K562 (cell line): ENCODE data around the gene PLIN5. TPM values are rescaled to one million over a fixed set of nuclear protein-coding genes. Genes with fewer than 3 reads are reported as not detected.

Experiments
- CBX1 ChIP-seq: sonication (generic); IDR thresholded peaks from 2 replicates; pipeline ENCODE4 v1.6.1; 2016; ENCODE audit warnings: antibody characterized with exemption, low read depth, mild to moderate bottlenecking
- CEBPG ChIP-seq, 3 experiments: fragments of 200-800 bp in 1 of 3; sonication (Bioruptor generic) in 1 of 3; sonication (generic) in 1 of 3; formaldehyde crosslinking in 1 of 3; IDR thresholded peaks in 2 of 3; conservative IDR thresholded peaks in 1 of 3; 2 replicates each; pipeline versions ENCODE4 v1.6.1 to v1.8.0; 2016 to 2022; ENCODE audit warnings: missing compliant biosample characterization in 2 of 3, missing genetic modification characterization in 2 of 3, mild to moderate bottlenecking in 1 of 3, missing genetic modification reagents in 1 of 3
- E2F4 ChIP-seq: sonication (generic); formaldehyde crosslinking; IDR thresholded peaks from 2 replicates; pipeline ENCODE4 v1.8.0; 2022; ENCODE audit warnings: mild to moderate bottlenecking, low read depth, missing genetic modification reagents
- ID3 ChIP-seq, 2 experiments: fragments of 250-450 bp in 1 of 2; fragments of 450-650 bp in 1 of 2; sonication (Bioruptor Pico) in 1 of 2; IDR thresholded peaks; 2 replicates each; pipeline versions ENCODE4 v1.6.1 to v1.8.0; 2016 to 2021; ENCODE audit warnings: mild to moderate bottlenecking in 2 of 2, moderate library complexity in 2 of 2, missing compliant biosample characterization in 1 of 2, missing genetic modification characterization in 1 of 2
- KDM2B ChIP-seq: fragments of 250-450 bp; sonication (Bioruptor Pico); IDR thresholded peaks from 2 replicates; pipeline ENCODE4 v1.8.0; 2021; ENCODE audit warnings: mild to moderate bottlenecking, moderate library complexity
- NR2C2 ChIP-seq, 2 experiments: fragments of 200-800 bp in 1 of 2; sonication (Bioruptor generic) in 1 of 2; sonication (generic) in 1 of 2; formaldehyde crosslinking in 1 of 2; IDR thresholded peaks; 2 replicates each; pipeline versions ENCODE4 v1.6.1 to v1.8.0; 2016 to 2022; ENCODE audit warnings: mild to moderate bottlenecking in 1 of 2, missing compliant biosample characterization in 1 of 2, missing genetic modification characterization in 1 of 2, missing genetic modification reagents in 1 of 2
- NUFIP1 ChIP-seq: fragments of 450-650 bp; IDR thresholded peaks from 2 replicates; pipeline ENCODE4 v1.6.1; 2018; ENCODE audit not compliant: partially characterized antibody
- PHF8 ChIP-seq: fragments of 200-600 bp; sonication (generic); IDR thresholded peaks from 2 replicates; pipeline ENCODE4 v1.6.1; 2012; ENCODE audit warnings: mixed run types, mild to moderate bottlenecking, inconsistent platforms, low read length, moderate library complexity, borderline replicate concordance
- TAF7 ChIP-seq: fragments of 450-650 bp; IDR thresholded peaks from 2 replicates; pipeline ENCODE4 v1.6.1; 2016; ENCODE audit warnings: missing genetic modification characterization, missing compliant biosample characterization
- ZEB2 ChIP-seq: fragments of 450-650 bp; IDR thresholded peaks from 2 replicates; pipeline ENCODE4 v1.6.1; 2016
- ZSCAN29 ChIP-seq: fragments of 450-650 bp; IDR thresholded peaks from 2 replicates; pipeline ENCODE4 v1.6.1; 2017
- polyA plus RNA-seq, 8 experiments: library from polyadenylated mRNA; depleted of rRNA in 4 of 8; stranded (reverse) in 5 of 8; unstranded in 3 of 8; fragments of >200 nt; fragmentation: Nextera tagmentation in 2 of 8; fragmentation: Illumina TruSeq in 1 of 8; extraction: Ambion mirVana in 2 of 8; extraction: Trizol in 1 of 8; gene quantifications; 2 replicates each; pipeline versions ENCODE4 v1.2.1 to v1.2.3, GENCODE V29; 2011 to 2014; ENCODE audit warnings: inconsistent platforms in 1 of 8, missing spikeins in 1 of 8
- total RNA-seq, 7 experiments: library from RNA; depleted of rRNA in 6 of 7; stranded (reverse); fragments of >200 nt in 6 of 7; fragmentation: Illumina TruSeq in 2 of 7; extraction: Trizol in 2 of 7; gene quantifications; 2 replicates each; pipeline versions ENCODE4 v1.2.1 to v1.2.3, GENCODE V29; 2011 to 2021; ENCODE audit warnings: low replicate concordance in 1 of 7
- TF ChIP-seq, protein P1 (sequence below): sonication (generic); formaldehyde crosslinking; IDR thresholded peaks from 2 replicates; pipeline ENCODE4 v1.8.0; 2023; ENCODE audit warnings: missing genetic modification reagents, mild to moderate bottlenecking, borderline replicate concordance
- TF ChIP-seq, protein P2 (sequence below): fragments of 250-450 bp; sonication (Bioruptor Pico); IDR thresholded peaks from 2 replicates; pipeline ENCODE4 v1.5.0; 2021; ENCODE audit warnings: mild to moderate bottlenecking, borderline replicate concordance
- TF ChIP-seq, protein P3 (sequence below): sonication (generic); formaldehyde crosslinking; IDR thresholded peaks from 2 replicates; pipeline ENCODE4 v1.4.0; 2020; ENCODE audit warnings: mild to moderate bottlenecking, missing genetic modification reagents

Gene PLIN5
- total and polyA plus RNA-seq, 9 of the 15 experiments (the other 6 are each of a cell fraction or from before 2014, with no cell fraction given) = 0.04 to 1.3 (median 0.50) TPM

DNA sequence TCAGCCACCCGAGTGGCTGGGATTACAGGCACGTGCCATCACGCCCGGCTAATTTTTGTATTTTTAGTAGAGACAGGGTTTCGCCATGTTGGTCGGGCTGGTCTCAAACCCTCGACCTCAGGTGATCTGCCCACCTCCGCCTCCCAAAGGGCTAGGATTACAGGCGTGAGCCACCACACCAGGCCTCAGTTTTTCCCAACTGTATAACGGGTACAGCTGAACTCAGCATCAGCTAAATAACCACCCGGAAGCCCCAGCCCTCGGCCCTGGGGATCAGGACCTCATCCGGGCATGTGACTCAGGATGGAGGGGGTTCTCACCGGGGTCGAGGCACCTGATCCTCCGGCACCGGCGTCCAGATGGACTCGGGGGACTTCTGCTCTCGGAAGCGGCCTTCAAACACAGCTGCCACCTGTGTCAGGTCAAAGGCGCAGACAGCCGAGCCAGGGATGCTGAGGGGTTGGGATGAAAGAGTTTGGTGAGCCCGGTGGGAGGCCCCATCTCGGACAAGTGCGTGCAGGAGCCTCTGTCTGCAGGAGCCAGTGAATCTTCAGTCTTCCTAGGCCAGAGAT is 15.5 kb upstream of the PLIN5 start (continued):
- TF ChIP-seq, protein P1, sequence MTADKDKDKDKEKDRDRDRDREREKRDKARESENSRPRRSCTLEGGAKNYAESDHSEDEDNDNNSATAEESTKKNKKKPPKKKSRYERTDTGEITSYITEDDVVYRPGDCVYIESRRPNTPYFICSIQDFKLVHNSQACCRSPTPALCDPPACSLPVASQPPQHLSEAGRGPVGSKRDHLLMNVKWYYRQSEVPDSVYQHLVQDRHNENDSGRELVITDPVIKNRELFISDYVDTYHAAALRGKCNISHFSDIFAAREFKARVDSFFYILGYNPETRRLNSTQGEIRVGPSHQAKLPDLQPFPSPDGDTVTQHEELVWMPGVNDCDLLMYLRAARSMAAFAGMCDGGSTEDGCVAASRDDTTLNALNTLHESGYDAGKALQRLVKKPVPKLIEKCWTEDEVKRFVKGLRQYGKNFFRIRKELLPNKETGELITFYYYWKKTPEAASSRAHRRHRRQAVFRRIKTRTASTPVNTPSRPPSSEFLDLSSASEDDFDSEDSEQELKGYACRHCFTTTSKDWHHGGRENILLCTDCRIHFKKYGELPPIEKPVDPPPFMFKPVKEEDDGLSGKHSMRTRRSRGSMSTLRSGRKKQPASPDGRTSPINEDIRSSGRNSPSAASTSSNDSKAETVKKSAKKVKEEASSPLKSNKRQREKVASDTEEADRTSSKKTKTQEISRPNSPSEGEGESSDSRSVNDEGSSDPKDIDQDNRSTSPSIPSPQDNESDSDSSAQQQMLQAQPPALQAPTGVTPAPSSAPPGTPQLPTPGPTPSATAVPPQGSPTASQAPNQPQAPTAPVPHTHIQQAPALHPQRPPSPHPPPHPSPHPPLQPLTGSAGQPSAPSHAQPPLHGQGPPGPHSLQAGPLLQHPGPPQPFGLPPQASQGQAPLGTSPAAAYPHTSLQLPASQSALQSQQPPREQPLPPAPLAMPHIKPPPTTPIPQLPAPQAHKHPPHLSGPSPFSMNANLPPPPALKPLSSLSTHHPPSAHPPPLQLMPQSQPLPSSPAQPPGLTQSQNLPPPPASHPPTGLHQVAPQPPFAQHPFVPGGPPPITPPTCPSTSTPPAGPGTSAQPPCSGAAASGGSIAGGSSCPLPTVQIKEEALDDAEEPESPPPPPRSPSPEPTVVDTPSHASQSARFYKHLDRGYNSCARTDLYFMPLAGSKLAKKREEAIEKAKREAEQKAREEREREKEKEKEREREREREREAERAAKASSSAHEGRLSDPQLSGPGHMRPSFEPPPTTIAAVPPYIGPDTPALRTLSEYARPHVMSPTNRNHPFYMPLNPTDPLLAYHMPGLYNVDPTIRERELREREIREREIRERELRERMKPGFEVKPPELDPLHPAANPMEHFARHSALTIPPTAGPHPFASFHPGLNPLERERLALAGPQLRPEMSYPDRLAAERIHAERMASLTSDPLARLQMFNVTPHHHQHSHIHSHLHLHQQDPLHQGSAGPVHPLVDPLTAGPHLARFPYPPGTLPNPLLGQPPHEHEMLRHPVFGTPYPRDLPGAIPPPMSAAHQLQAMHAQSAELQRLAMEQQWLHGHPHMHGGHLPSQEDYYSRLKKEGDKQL (CRISPR knock-in tag) = no peak
- no peak for TF ChIP-seq E2F4 (CRISPR knock-in tag)
- TF ChIP-seq, protein P2, sequence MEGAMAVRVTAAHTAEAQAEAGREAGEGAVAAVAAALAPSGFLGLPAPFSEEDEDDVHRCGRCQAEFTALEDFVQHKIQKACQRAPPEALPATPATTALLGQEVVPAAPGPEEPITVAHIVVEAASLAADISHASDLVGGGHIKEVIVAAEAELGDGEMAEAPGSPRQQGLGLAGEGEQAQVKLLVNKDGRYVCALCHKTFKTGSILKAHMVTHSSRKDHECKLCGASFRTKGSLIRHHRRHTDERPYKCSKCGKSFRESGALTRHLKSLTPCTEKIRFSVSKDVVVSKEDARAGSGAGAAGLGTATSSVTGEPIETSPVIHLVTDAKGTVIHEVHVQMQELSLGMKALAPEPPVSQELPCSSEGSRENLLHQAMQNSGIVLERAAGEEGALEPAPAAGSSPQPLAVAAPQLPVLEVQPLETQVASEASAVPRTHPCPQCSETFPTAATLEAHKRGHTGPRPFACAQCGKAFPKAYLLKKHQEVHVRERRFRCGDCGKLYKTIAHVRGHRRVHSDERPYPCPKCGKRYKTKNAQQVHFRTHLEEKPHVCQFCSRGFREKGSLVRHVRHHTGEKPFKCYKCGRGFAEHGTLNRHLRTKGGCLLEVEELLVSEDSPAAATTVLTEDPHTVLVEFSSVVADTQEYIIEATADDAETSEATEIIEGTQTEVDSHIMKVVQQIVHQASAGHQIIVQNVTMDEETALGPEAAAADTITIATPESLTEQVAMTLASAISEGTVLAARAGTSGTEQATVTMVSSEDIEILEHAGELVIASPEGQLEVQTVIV (CRISPR knock-in tag) = no peak
- no peak for TF ChIP-seq NR2C2 (CRISPR knock-in tag; IDR thresholded peaks at IDR 0.05)
- no peak for TF ChIP-seq NR2C2 (tag; IDR thresholded peaks at IDR 0.05)
- no peak for TF ChIP-seq ID3 (CRISPR knock-in tag; IDR thresholded peaks at IDR 0.05)
- TF ChIP-seq ID3 (tag; IDR thresholded peaks at IDR 0.05) = no peak
- no peak for TF ChIP-seq CEBPG (CRISPR knock-in tag; IDR thresholded peaks at IDR 0.05)
- no peak for TF ChIP-seq CEBPG (tag; conservative IDR thresholded peaks at IDR 0.05 in 1 of 2, IDR thresholded peaks at IDR 0.05 in 1 of 2)
- TF ChIP-seq, protein P3, sequence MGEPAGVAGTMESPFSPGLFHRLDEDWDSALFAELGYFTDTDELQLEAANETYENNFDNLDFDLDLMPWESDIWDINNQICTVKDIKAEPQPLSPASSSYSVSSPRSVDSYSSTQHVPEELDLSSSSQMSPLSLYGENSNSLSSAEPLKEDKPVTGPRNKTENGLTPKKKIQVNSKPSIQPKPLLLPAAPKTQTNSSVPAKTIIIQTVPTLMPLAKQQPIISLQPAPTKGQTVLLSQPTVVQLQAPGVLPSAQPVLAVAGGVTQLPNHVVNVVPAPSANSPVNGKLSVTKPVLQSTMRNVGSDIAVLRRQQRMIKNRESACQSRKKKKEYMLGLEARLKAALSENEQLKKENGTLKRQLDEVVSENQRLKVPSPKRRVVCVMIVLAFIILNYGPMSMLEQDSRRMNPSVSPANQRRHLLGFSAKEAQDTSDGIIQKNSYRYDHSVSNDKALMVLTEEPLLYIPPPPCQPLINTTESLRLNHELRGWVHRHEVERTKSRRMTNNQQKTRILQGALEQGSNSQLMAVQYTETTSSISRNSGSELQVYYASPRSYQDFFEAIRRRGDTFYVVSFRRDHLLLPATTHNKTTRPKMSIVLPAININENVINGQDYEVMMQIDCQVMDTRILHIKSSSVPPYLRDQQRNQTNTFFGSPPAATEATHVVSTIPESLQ = no peak
- no peak for TF ChIP-seq KDM2B
- 0 out of 2 replicates have a peak, but pooled peaks have one; percentile 51 for TF ChIP-seq CBX1
- no peak for TF ChIP-seq NUFIP1
- no peak for TF ChIP-seq ZEB2
- no peak for TF ChIP-seq ZSCAN29
- no peak for TF ChIP-seq TAF7 (tag)
- TF ChIP-seq PHF8 = no peak
